ENCODE measurements around the gene UBE3D. TPM values are rescaled to one million over a fixed set of nuclear protein-coding genes. Genes with fewer than 3 reads are reported as not detected.

Gene UBE3D
- total RNA-seq, 2 donors from 2014 or later, result 16.2 to 18.0 TPM

DNA sequence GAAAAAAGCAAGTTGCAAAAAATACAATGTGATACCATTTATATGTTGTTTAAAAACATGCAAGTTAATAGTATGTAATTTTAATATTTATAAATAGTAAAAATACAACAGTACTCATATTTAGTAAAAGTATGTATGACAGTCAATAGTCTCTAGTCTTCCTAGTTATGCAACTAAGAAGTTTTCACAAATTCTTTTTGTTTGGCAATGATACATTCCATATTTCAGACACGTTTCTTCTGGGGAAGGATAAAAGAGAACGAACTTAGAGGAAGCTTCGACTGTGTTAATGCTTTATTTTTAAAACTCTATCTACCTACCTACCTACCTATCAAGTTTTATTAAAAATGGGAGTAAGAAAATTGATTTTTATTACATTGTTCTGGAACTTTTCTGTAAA lies 77.7 kb downstream of the UBE3D start:
- no peak for DNase-seq
- Mint-ChIP-seq H3K36me3 (ENCODE audit: low read depth) (no peaks in the 10 kb centered on the region), H3K4me1 (no peaks in the 10 kb centered on the region), H3K27ac (no peak overlapping the region), H3K9me3 (no peaks in the 10 kb centered on the region), H3K4me3 (no peak overlapping the region), H3K27me3 (ENCODE audit: insufficient read depth) (no peaks in the 10 kb centered on the region)
- Histone ChIP-seq H3K9me3 (ENCODE audit: control insufficient read depth, low read length) (no peaks in the 10 kb centered on the region), H3K36me3 (ENCODE audit: control insufficient read depth, insufficient read depth, low read length) (no peaks in the 10 kb centered on the region), H3K27ac (ENCODE audit: low read depth, low read length) (no peak overlapping the region), H3K27me3 (ENCODE audit: control insufficient read depth, insufficient read depth, low read length, poor library complexity, severe bottlenecking) (no peaks in the 10 kb centered on the region), H3K9ac (ENCODE audit: extremely low read depth, low read length, poor library complexity, severe bottlenecking) (no peak overlapping the region), H3K4me1 (ENCODE audit: control insufficient read depth, insufficient read depth, low read length) (no peaks in the 10 kb centered on the region), H3K4me3 (ENCODE audit: low read length) (no peak overlapping the region)
- WGBS, 2 experiments (ENCODE audit: insufficient coverage in 1 of 2, insufficient read length in 1 of 2), result 67% methylated on average over 3 of the region's 3 CpGs; no CpG with 5 or more reads in 1 of the 2 experiments
- TF ChIP-seq, protein P1, sequence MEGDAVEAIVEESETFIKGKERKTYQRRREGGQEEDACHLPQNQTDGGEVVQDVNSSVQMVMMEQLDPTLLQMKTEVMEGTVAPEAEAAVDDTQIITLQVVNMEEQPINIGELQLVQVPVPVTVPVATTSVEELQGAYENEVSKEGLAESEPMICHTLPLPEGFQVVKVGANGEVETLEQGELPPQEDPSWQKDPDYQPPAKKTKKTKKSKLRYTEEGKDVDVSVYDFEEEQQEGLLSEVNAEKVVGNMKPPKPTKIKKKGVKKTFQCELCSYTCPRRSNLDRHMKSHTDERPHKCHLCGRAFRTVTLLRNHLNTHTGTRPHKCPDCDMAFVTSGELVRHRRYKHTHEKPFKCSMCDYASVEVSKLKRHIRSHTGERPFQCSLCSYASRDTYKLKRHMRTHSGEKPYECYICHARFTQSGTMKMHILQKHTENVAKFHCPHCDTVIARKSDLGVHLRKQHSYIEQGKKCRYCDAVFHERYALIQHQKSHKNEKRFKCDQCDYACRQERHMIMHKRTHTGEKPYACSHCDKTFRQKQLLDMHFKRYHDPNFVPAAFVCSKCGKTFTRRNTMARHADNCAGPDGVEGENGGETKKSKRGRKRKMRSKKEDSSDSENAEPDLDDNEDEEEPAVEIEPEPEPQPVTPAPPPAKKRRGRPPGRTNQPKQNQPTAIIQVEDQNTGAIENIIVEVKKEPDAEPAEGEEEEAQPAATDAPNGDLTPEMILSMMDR (conservative IDR thresholded peaks at IDR 0.05), result no peak

DNA sequence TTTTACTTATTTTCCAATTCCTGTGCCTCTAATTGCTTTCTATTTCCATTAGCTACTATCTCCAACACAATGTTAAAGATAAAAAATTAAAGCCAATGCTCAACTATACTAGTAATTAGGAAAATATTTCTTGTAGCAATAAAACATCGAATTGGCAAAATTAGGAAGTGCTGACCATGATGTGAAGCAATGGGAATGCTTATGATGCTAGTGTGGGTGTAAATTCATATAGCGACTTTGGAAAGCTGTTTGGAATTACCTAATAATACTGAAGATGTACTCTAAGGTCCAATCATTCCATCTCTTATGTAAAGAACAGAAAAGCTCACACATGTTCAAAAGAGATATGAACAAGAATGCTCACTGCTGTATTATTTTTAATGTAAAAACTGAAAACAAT lies 78.2 kb downstream of the UBE3D start:
- no peaks in the 10 kb centered on the region for H3K9me3 Mint-ChIP-seq
- no peaks in the 10 kb centered on the region for H3K4me1 Mint-ChIP-seq
- Histone ChIP-seq H3K9me3 (ENCODE audit: control insufficient read depth, low read length) (no peaks in the 10 kb centered on the region), H3K9ac (ENCODE audit: extremely low read depth, low read length, poor library complexity, severe bottlenecking) (no peak overlapping the region), H3K27ac (ENCODE audit: low read depth, low read length) (no peak overlapping the region), H3K36me3 (ENCODE audit: control insufficient read depth, insufficient read depth, low read length) (no peaks in the 10 kb centered on the region), H3K27me3 (ENCODE audit: control insufficient read depth, insufficient read depth, low read length, poor library complexity, severe bottlenecking) (no peaks in the 10 kb centered on the region), H3K4me1 (ENCODE audit: control insufficient read depth, insufficient read depth, low read length) (no peaks in the 10 kb centered on the region), H3K4me3 (ENCODE audit: low read length) (no peak overlapping the region)
- 92% methylated on average over 1 of the region's 2 CpGs; no CpG with 5 or more reads in 1 of the 2 experiments for WGBS, 2 experiments (ENCODE audit: insufficient coverage in 1 of 2, insufficient read length in 1 of 2)
- TF ChIP-seq, protein P1 (conservative IDR thresholded peaks at IDR 0.05), result no peak
- no peak overlapping the region for H3K27ac Mint-ChIP-seq
- no peaks in the 10 kb centered on the region for H3K36me3 Mint-ChIP-seq (ENCODE audit: low read depth)
- H3K27me3 Mint-ChIP-seq (ENCODE audit: insufficient read depth), result no peaks in the 10 kb centered on the region
- no peak overlapping the region for H3K4me3 Mint-ChIP-seq
- DNase-seq, result no peak

DNA sequence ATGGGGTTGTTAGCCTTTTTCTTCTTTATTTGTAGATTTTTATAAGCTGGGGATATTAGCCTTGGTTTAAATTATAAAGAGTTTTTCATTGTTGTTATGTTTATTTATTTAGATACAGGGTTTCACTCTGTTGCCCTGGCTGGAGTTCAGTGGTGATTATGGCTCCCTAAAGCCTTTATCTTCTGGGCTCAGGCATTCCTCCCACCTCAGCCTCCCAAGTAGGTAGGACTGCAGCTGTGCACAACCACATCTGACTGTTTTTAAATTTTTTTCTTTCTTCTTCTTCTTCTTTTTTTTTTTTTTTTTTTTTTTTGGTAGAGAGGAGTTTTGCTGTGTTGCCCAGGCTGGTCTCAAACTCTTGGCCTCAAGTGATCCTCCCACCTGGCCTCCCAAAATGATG lies 80.9 kb downstream of the UBE3D start:
- Mint-ChIP-seq H3K4me3 (no peak overlapping the region), H3K27ac (no peak overlapping the region), H3K27me3 (ENCODE audit: insufficient read depth) (no peaks in the 10 kb centered on the region), H3K36me3 (ENCODE audit: low read depth) (no peaks in the 10 kb centered on the region), H3K9me3 (no peaks in the 10 kb centered on the region), H3K4me1 (no peaks in the 10 kb centered on the region)
- Histone ChIP-seq H3K36me3 (ENCODE audit: control insufficient read depth, insufficient read depth, low read length) (no peaks in the 10 kb centered on the region), H3K27ac (ENCODE audit: low read depth, low read length) (no peak overlapping the region), H3K4me3 (ENCODE audit: low read length) (no peak overlapping the region), H3K9me3 (ENCODE audit: control insufficient read depth, low read length) (no peaks in the 10 kb centered on the region), H3K4me1 (ENCODE audit: control insufficient read depth, insufficient read depth, low read length) (no peaks in the 10 kb centered on the region), H3K27me3 (ENCODE audit: control insufficient read depth, insufficient read depth, low read length, poor library complexity, severe bottlenecking) (no peaks in the 10 kb centered on the region), H3K9ac (ENCODE audit: extremely low read depth, low read length, poor library complexity, severe bottlenecking) (no peak overlapping the region)
- DNase-seq, result no peak
- TF ChIP-seq, protein P1 (conservative IDR thresholded peaks at IDR 0.05), result no peak
